ENCODE measurements around the gene HOXC6. TPM values are rescaled to one million over a fixed set of nuclear protein-coding genes. Genes with fewer than 3 reads are reported as not detected.

Gene HOXC6
- not detected for total RNA-seq

GRCh38 chr12:54028314-54029201, at the start of gene HOXC6:
Gene HOXC6 (plus strand): TSS chr12:54028440. CDS start chr12:54028522, 82 bp downstream.
- H3K4me1 ChIP-seq (ENCODE audit: insufficient read depth, low read length) = peaks cover 4% of the 10 kb centered on the region
- H3K27me3 ChIP-seq (ENCODE audit: insufficient read depth, low read length) = peaks cover 97% of the 10 kb centered on the region
- no peaks in the 10 kb centered on the region for H3K9me3 ChIP-seq (ENCODE audit: low read depth, low read length)
- H3K4me3 ChIP-seq (ENCODE audit: low read length) = no peak within 1 kb of the TSS

- H3K9me3 ChIP-seq (ENCODE audit: low read depth, low read length) = no peaks in the 10 kb centered on the region
- no peak overlapping the region for H3K4me3 ChIP-seq (ENCODE audit: low read length)
- peaks cover 95% of the 10 kb centered on the region for H3K27me3 ChIP-seq (ENCODE audit: insufficient read depth, low read length)
- H3K4me1 ChIP-seq (ENCODE audit: insufficient read depth, low read length) = peaks cover 15% of the 10 kb centered on the region
Measured at GRCh38 chr12:53978477-53979356, 49.5 kb upstream of the HOXC6 start.

- Histone ChIP-seq H3K4me3 (ENCODE audit: low read length) (no peak overlapping the region), H3K9me3 (ENCODE audit: low read depth, low read length) (no peaks in the 10 kb centered on the region), H3K27me3 (ENCODE audit: insufficient read depth, low read length) (peaks cover 94% of the 10 kb centered on the region), H3K4me1 (ENCODE audit: insufficient read depth, low read length) (peaks cover 13% of the 10 kb centered on the region)
Measured at GRCh38 chr12:53980104-53980801, 48.0 kb upstream of the HOXC6 start.

- Histone ChIP-seq H3K4me3 (ENCODE audit: low read length) (no peak overlapping the region), H3K9me3 (ENCODE audit: low read depth, low read length) (no peaks in the 10 kb centered on the region), H3K4me1 (ENCODE audit: insufficient read depth, low read length) (peaks cover 18% of the 10 kb centered on the region), H3K27me3 (ENCODE audit: insufficient read depth, low read length) (peaks cover 94% of the 10 kb centered on the region)
Measured at GRCh38 chr12:53980802-53981496, 47.3 kb upstream of the HOXC6 start.

- H3K9me3 ChIP-seq (ENCODE audit: low read depth, low read length) = no peaks in the 10 kb centered on the region
- H3K4me1 ChIP-seq (ENCODE audit: insufficient read depth, low read length) = peaks cover 23% of the 10 kb centered on the region
- no peak overlapping the region for H3K4me3 ChIP-seq (ENCODE audit: low read length)
- peaks cover 94% of the 10 kb centered on the region for H3K27me3 ChIP-seq (ENCODE audit: insufficient read depth, low read length)
Measured at GRCh38 chr12:53981634-53982565, 46.3 kb upstream of the HOXC6 start.

DNA sequence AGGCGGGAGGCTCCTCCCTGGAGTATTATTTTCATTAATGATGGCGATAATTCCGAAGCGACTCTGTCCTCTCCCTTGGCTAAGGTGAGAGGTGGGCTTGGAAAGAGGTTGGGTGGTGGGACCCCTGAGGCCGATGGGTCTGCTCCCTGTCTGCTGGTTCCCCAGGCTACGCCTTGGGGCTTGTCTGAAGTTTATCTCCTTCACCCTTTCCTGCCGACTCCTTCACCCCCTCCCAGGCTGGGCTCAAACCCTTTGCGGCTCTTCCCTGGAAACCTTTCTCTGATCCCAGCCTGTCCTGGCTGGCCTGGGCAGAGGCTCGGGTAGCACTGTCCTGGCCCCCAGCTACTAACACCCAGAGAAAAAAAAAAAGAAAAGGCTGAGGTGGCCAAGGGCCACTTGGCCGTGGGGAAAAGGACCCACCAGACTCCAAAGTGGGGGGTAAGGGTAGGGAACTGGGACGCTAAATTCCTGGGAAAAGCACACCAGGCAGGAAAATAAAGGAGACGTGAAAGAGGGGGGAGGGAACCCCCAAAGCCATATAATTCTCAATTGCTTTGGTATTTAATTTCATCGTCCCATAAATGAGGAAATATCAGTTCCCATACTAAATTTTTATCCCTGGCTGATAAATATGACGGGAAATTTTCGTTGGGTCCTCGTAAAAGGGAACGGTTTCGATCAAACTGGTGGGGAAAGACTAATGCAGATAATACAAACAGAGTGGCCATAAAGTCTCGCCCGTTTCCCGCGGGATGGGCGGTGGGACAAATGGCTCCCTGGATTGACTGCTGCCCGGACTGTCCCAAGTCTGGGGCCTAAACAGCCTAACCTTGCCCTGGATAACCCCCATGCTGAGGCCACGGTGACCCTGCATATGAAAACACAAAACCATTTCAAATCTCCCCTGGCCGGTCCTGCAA, 45.3 kb upstream of the HOXC6 start:
- H3K9me3 ChIP-seq (ENCODE audit: low read depth, low read length) = no peaks in the 10 kb centered on the region

DNA sequence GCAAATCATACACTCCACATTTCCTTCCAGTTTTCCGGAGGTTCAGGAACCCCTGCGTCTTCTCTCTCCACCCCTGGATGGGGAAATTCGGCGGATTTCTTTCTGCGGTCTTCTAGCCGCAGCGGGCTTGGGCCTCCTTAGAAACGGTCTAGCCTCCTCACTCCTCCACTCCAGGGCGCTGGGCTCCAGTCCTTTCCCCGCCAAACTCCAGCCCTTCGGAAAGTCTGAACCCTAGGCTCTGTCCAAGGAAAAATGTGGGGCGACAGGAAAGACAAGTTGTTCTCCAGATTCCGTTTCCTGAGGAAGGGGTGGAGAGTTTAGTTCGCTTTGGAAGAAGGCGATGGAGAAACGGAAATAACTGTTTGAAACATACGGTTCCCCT, 44.7 kb upstream of the HOXC6 start:
- no peaks in the 10 kb centered on the region for H3K9me3 ChIP-seq (ENCODE audit: low read depth, low read length)

More for the DNA sequence above, 45.3 kb upstream of the HOXC6 start:
- Histone ChIP-seq H3K27me3 (ENCODE audit: insufficient read depth, low read length) (peaks cover 94% of the 10 kb centered on the region), H3K4me3 (ENCODE audit: low read length) (no peak overlapping the region), H3K4me1 (ENCODE audit: insufficient read depth, low read length) (peaks cover 23% of the 10 kb centered on the region)

GRCh38 chr12:53983950-53984572, 44.2 kb upstream of the HOXC6 start:
- peaks cover 27% of the 10 kb centered on the region for H3K4me1 ChIP-seq (ENCODE audit: insufficient read depth, low read length)
- H3K4me3 ChIP-seq (ENCODE audit: low read length) = no peak overlapping the region
- H3K27me3 ChIP-seq (ENCODE audit: insufficient read depth, low read length) = peaks cover 96% of the 10 kb centered on the region
- no peaks in the 10 kb centered on the region for H3K9me3 ChIP-seq (ENCODE audit: low read depth, low read length)

More for the DNA sequence above, 44.7 kb upstream of the HOXC6 start:
- Histone ChIP-seq H3K4me3 (ENCODE audit: low read length) (no peak overlapping the region), H3K27me3 (ENCODE audit: insufficient read depth, low read length) (peaks cover 96% of the 10 kb centered on the region), H3K4me1 (ENCODE audit: insufficient read depth, low read length) (peaks cover 23% of the 10 kb centered on the region)

DNA sequence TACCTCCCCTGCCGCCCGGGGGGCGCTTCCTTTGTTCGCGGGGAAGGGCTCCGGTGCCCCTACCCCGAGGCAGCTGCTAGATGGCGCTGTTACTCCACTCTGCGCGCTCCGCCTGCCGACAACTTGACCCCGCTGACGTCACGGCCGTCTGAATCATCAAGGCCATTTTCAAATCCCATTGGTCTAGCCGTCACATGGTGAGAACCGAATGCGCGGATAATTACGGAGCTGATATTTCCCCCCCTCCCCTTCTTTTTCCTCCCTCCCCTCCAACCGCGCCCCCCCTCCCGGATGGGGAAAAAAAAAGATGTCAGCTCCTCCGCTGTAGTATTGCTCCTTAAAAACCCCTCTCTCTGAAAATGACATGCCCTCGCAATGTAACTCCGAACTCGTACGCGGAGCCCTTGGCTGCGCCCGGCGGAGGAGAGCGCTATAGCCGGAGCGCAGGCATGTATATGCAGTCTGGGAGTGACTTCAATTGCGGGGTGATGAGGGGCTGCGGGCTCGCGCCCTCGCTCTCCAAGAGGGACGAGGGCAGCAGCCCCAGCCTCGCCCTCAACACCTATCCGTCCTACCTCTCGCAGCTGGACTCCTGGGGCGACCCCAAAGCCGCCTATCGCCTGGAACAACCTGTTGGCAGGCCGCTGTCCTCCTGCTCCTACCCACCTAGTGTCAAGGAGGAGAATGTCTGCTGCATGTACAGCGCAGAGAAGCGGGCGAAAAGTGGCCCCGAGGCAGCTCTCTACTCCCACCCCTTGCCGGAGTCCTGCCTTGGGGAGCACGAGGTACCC, 43.1 kb upstream of the HOXC6 start, which contains the start of gene HOXC10:
HOXC10 (plus strand) TSS at position 246 of the 791 bp plus-strand sequence; CDS start at position 360, 114 bp downstream.
- no peak within 1 kb of the TSS for H3K4me3 ChIP-seq (ENCODE audit: low read length)
- H3K9me3 ChIP-seq (ENCODE audit: low read depth, low read length) = no peaks in the 10 kb centered on the region
- H3K4me1 ChIP-seq (ENCODE audit: insufficient read depth, low read length) = peaks cover 34% of the 10 kb centered on the region
- peaks cover 96% of the 10 kb centered on the region for H3K27me3 ChIP-seq (ENCODE audit: insufficient read depth, low read length)

GRCh38 chr12:53985692-53985993, 42.6 kb upstream of the HOXC6 start:
- Histone ChIP-seq H3K9me3 (ENCODE audit: low read depth, low read length) (no peaks in the 10 kb centered on the region), H3K4me1 (ENCODE audit: insufficient read depth, low read length) (peaks cover 34% of the 10 kb centered on the region), H3K27me3 (ENCODE audit: insufficient read depth, low read length) (peaks cover 96% of the 10 kb centered on the region), H3K4me3 (ENCODE audit: low read length) (no peak overlapping the region)

- H3K4me3 ChIP-seq (ENCODE audit: low read length) = no peak overlapping the region
- peaks cover 96% of the 10 kb centered on the region for H3K27me3 ChIP-seq (ENCODE audit: insufficient read depth, low read length)
- H3K4me1 ChIP-seq (ENCODE audit: insufficient read depth, low read length) = peaks cover 34% of the 10 kb centered on the region
- H3K9me3 ChIP-seq (ENCODE audit: low read depth, low read length) = no peaks in the 10 kb centered on the region
Measured at GRCh38 chr12:53985994-53986685, 42.1 kb upstream of the HOXC6 start.

Measured in mononuclear cell (primary cell).